HCT116 (cell line): ENCODE results near the gene KIN.

Experiments used
- EZH2 ChIP-seq: fragments of 200-600 bp; sonication (generic); IDR thresholded peaks from 2 replicates; pipeline ENCODE4 v1.6.1; 2017; ENCODE audit warnings: antibody characterized with exemption, mixed run types
- EZH2phosphoT487 ChIP-seq: fragments of 200-600 bp; IDR thresholded peaks from 2 replicates; pipeline ENCODE4 v1.6.1; 2018; ENCODE audit warnings: antibody characterized with exemption, borderline replicate concordance
- POLR2A ChIP-seq: IDR thresholded peaks from 2 replicates; pipeline ENCODE4 v1.7.0; 2011; ENCODE audit warnings: borderline replicate concordance; ENCODE audit not compliant: insufficient read depth, insufficient read length; ENCODE audit errors: extremely low read depth
- POLR2AphosphoS5 ChIP-seq: IDR thresholded peaks from 2 replicates; pipeline ENCODE4 v1.6.1; 2011; ENCODE audit warnings: mild to moderate bottlenecking, low read depth, low read length, moderate library complexity
- SIN3A ChIP-seq: IDR thresholded peaks from 2 replicates; pipeline ENCODE4 v1.6.1; 2012; ENCODE audit warnings: low read depth
- SRF ChIP-seq: IDR thresholded peaks from 2 replicates; pipeline ENCODE4 v1.6.1; 2012; ENCODE audit warnings: low read depth
- TF ChIP-seq, protein P1 (sequence below): IDR thresholded peaks from 2 replicates; pipeline ENCODE4 v1.6.1; 2012; ENCODE audit warnings: low read depth
- TF ChIP-seq, protein P2 (sequence below), 3 experiments: fragments of 200-600 bp in 1 of 3; sonication (generic) in 1 of 3; IDR thresholded peaks in 2 of 3; conservative IDR thresholded peaks in 1 of 3; 2 replicates each; pipeline ENCODE4 v1.5.1; 2012 to 2017; ENCODE audit warnings: low read depth in 2 of 3, low read length in 2 of 3, antibody characterized with exemption in 1 of 3, borderline replicate concordance in 1 of 3, control low read depth in 1 of 3, mild to moderate bottlenecking in 1 of 3, mixed read lengths in 1 of 3, mixed run types in 1 of 3, moderate library complexity in 1 of 3; ENCODE audit not compliant: insufficient read depth in 1 of 3

DNA sequence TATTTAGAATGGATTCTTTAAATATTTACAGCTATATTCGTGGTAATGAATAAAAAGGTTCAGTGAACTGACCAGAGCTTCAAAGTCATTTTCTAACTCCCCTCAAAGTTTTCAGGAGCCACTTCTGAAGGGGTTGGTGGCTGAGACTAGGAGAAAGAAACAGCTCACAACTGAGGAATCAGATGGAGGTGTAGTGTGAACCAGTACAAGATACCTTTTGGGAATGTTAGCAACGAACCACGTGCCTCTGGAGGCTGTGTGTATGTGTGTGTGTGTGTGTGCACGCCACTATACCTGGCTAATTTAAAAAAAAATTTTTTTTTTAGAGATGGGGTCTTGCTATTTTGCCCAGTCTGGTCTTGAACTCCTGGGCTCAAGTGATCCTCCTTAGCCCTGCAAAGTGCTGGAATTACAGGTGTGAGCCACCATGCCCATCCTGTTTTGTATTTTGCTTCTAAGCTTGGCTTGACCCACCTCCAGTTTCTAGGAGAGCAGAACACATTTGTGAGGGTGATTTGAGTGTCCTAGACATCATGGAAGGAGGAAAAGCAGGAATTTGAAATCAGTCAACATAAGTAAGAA, 21.0 kb upstream of the KIN start:
- no peak for TF ChIP-seq EZH2
- no peak for TF ChIP-seq POLR2A
- TF ChIP-seq, protein P1, sequence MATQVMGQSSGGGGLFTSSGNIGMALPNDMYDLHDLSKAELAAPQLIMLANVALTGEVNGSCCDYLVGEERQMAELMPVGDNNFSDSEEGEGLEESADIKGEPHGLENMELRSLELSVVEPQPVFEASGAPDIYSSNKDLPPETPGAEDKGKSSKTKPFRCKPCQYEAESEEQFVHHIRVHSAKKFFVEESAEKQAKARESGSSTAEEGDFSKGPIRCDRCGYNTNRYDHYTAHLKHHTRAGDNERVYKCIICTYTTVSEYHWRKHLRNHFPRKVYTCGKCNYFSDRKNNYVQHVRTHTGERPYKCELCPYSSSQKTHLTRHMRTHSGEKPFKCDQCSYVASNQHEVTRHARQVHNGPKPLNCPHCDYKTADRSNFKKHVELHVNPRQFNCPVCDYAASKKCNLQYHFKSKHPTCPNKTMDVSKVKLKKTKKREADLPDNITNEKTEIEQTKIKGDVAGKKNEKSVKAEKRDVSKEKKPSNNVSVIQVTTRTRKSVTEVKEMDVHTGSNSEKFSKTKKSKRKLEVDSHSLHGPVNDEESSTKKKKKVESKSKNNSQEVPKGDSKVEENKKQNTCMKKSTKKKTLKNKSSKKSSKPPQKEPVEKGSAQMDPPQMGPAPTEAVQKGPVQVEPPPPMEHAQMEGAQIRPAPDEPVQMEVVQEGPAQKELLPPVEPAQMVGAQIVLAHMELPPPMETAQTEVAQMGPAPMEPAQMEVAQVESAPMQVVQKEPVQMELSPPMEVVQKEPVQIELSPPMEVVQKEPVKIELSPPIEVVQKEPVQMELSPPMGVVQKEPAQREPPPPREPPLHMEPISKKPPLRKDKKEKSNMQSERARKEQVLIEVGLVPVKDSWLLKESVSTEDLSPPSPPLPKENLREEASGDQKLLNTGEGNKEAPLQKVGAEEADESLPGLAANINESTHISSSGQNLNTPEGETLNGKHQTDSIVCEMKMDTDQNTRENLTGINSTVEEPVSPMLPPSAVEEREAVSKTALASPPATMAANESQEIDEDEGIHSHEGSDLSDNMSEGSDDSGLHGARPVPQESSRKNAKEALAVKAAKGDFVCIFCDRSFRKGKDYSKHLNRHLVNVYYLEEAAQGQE, result no peak
- TF ChIP-seq, protein P2, sequence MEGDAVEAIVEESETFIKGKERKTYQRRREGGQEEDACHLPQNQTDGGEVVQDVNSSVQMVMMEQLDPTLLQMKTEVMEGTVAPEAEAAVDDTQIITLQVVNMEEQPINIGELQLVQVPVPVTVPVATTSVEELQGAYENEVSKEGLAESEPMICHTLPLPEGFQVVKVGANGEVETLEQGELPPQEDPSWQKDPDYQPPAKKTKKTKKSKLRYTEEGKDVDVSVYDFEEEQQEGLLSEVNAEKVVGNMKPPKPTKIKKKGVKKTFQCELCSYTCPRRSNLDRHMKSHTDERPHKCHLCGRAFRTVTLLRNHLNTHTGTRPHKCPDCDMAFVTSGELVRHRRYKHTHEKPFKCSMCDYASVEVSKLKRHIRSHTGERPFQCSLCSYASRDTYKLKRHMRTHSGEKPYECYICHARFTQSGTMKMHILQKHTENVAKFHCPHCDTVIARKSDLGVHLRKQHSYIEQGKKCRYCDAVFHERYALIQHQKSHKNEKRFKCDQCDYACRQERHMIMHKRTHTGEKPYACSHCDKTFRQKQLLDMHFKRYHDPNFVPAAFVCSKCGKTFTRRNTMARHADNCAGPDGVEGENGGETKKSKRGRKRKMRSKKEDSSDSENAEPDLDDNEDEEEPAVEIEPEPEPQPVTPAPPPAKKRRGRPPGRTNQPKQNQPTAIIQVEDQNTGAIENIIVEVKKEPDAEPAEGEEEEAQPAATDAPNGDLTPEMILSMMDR (IDR thresholded peaks at IDR 0.05 in 2 of 3, conservative IDR thresholded peaks at IDR 0.05 in 1 of 3; ENCODE audit: borderline replicate concordance in 1 of 3, insufficient read depth in 1 of 3, low read depth in 2 of 3, low read length in 2 of 3), result no peak
- TF ChIP-seq SIN3A, result no peak
- TF ChIP-seq POLR2AphosphoS5, result no peak
- no peak for TF ChIP-seq EZH2phosphoT487
- TF ChIP-seq SRF, result no peak
